Right lobe of liver (tissue), 6 donors: ENCODE results near the gene LIN54. TPM values are rescaled to one million over a fixed set of nuclear protein-coding genes. Genes with fewer than 3 reads are reported as not detected.
"Not testable (repeated sequence)": the region's sequence is repeated elsewhere in the genome, so short reads cannot be mapped to it uniquely, and the experiment has no call there.

ENCODE experiments used
- ATAC-seq, 4 donors: fragments of 200-7000 bp; cut with Tn5 transposase; one replicate each; pipeline ENCODE4 v1.9.1; 2020; ENCODE audit warnings: mild to moderate bottlenecking in 4 of 4, moderate library complexity in 4 of 4
- DNase-seq, 3 donors: peaks; one replicate each; pipeline ENCODE4 v3.0.0-alpha.2; 2020
- H3K27ac ChIP-seq, 3 donors: fragments of 200-600 bp; one replicate each; pipeline ENCODE4 v1.8.0; 2022
- H3K27me3 ChIP-seq, 2 donors: fragments of 200-600 bp; one replicate each; pipeline ENCODE4 v1.8.0; 2022
- H3K36me3 ChIP-seq, 4 donors: fragments of 200-600 bp; sonication (generic) in 1 of 4; one replicate each; pipeline versions ENCODE4 v1.5.1 to v1.8.0; 2017 to 2022; ENCODE audit warnings: control low read depth in 1 of 4
- H3K4me1 ChIP-seq, 4 donors: fragments of 200-600 bp; sonication (generic) in 1 of 4; one replicate each; pipeline versions ENCODE4 v1.5.1 to v1.8.0; 2017 to 2022; ENCODE audit warnings: control low read depth in 1 of 4
- H3K4me3 ChIP-seq, 3 donors: fragments of 200-600 bp; one replicate each; pipeline ENCODE4 v1.8.0; 2022
- H3K9me3 ChIP-seq, 4 donors: fragments of 200-600 bp; sonication (generic) in 1 of 4; one replicate each; pipeline versions ENCODE4 v1.5.1 to v1.8.0; 2017 to 2022; ENCODE audit warnings: control low read depth in 1 of 4
- POLR2A ChIP-seq: fragments of 450-650 bp; IDR thresholded peaks from one replicate; pipeline ENCODE4 v1.6.1; 2017; ENCODE audit warnings: antibody characterized with exemption, mild to moderate bottlenecking
- WGBS: methylation state at CpG from one replicate; pipeline ENCODE4 v1.1.6; 2018; ENCODE audit warnings: low coverage, low lambda C conversion rate; ENCODE audit not compliant: insufficient coverage; ENCODE audit errors: missing lambda C conversion rate; 5-methylcytosine and 5-hydroxymethylcytosine counted together
- intact Hi-C, 2 donors: fragments of 100-400 bp; cut with DNase I; formaldehyde crosslinking; loops; one replicate each; pipeline versions ENCODE4 v1.11.2 to v1.14.1; 2022
- total RNA-seq, 6 experiments: library from RNA; depleted of rRNA in 2 of 6; stranded (reverse); fragments of >200 nt in 2 of 6; fragmentation: NEBNext Ultra II Directional in 3 of 6; extraction: Animal tissue kit (Norgen Biotek cat#: 25700) in 3 of 6; gene quantifications; one replicate each; pipeline versions ENCODE4 v1.1.0 to v1.2.4, GENCODE V29; 2016 to 2023
- TF ChIP-seq, protein P1 (sequence below), 4 donors: fragments of 200-600 bp in 3 of 4; fragments of 450-650 bp in 1 of 4; IDR thresholded peaks; one replicate each; pipeline versions ENCODE4 v1.5.1 to v1.8.0; 2016 to 2022; ENCODE audit warnings: antibody characterized with exemption in 4 of 4, mild to moderate bottlenecking in 2 of 4
- donor health status: DM: no; HTN: yes; CAD: no.
- donor health status: DM: no; HTN: no; CAD: no.
- donor health status: DM: no; HTN: no; CAD: no.
- donor health status: DM: no; HTN: yes; CAD: no.
- donor health status: DM: no; HTN: yes; CAD: no.

LIN54 gene
- total RNA-seq, 6 experiments from 2014 or later: 5.4 to 8.1 (median 6.0) TPM

DNA sequence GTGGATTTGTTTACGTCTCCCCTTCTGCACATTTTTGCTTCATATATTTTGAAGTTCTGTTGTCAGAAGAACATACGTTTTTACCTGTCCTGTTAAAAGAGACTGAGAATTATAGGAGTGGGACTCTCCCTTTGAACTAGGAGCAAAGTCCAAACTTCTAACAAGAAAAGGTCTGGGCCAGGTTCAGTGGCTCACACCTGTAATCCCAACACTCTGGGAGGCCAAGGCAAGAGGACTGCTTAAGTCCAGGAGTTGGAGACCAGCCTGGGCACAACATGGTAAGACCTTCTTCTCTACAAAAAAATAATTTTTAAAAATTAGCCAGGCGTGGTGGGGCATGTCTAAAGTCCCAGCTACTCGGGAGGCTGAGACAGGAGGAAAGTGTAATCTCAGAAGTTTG lies 15.8 kb downstream of the LIN54 start:
- 72% methylated on average over 4 of the region's 4 CpGs for WGBS
- H3K4me1 ChIP-seq: peaks cover 0 to 3% (median 0%) of the 10 kb centered on the region in 4 donors
- H3K27ac ChIP-seq: no peak overlapping the region
- peaks cover 0 to 2% (median 0%) of the 10 kb centered on the region in 4 donors for H3K36me3 ChIP-seq
- no peak overlapping the region for H3K4me3 ChIP-seq
- TF ChIP-seq POLR2A: no peak
- TF ChIP-seq, protein P1, sequence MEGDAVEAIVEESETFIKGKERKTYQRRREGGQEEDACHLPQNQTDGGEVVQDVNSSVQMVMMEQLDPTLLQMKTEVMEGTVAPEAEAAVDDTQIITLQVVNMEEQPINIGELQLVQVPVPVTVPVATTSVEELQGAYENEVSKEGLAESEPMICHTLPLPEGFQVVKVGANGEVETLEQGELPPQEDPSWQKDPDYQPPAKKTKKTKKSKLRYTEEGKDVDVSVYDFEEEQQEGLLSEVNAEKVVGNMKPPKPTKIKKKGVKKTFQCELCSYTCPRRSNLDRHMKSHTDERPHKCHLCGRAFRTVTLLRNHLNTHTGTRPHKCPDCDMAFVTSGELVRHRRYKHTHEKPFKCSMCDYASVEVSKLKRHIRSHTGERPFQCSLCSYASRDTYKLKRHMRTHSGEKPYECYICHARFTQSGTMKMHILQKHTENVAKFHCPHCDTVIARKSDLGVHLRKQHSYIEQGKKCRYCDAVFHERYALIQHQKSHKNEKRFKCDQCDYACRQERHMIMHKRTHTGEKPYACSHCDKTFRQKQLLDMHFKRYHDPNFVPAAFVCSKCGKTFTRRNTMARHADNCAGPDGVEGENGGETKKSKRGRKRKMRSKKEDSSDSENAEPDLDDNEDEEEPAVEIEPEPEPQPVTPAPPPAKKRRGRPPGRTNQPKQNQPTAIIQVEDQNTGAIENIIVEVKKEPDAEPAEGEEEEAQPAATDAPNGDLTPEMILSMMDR (IDR thresholded peaks at IDR 0.05): no peak
- DNase-seq: no peak
- H3K9me3 ChIP-seq: no peaks in the 10 kb centered on the region
- no peaks in the 10 kb centered on the region for H3K27me3 ChIP-seq
- intact Hi-C loops: no loop called here
- no peak for ATAC-seq

DNA sequence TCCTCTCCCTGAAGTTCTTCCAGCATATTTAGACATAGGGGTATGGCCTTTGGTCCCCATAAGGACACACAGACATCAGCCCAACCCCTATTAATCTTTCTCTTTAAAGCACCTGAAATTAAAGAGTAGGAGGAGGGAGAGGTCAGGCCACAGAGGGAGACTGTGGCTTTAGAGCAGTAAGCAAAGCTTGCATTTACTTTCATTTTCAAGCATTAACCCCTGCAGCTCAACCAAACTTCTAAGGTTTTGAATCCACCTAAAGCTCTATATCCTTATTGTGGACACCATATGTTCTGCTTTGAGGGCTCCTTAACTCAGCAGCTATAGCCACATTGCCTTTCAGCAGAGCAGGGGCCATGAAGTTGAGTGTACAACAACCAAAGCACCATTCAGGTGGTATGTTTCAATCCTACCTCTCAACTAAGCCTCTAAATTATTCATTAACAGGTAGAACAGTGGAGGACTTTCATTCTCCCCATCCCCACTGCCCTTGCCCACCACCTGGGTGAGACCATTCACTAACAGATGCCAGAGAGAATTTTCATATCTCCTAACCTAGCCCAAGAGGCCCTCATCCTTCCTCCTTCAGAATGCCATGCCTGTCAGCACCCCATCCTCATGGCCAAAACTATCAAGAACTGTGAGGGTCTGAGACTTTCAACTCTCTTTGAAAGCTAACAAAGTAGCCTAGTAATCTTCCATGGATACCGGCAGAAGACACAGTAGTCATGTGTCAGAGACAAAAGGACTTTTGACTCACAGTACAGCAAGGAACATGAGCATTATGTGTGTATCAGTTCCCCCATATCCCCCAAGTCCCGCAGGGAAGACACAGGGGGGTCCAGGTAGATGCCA lies 20.8 kb downstream of the LIN54 start:
- H3K4me3 ChIP-seq: no peak overlapping the region
- H3K9me3 ChIP-seq: no peaks in the 10 kb centered on the region
- WGBS: 50% methylated on average over 2 of the region's 2 CpGs
- H3K27ac ChIP-seq: no peak overlapping the region
- intact Hi-C loops: no loop called here
- ATAC-seq (peak; percentile 69 to 88 (median 76)), DNase-seq (no peak)
- H3K27me3 ChIP-seq: no peaks in the 10 kb centered on the region
- TF ChIP-seq POLR2A: no peak
- TF ChIP-seq, protein P1 (IDR thresholded peaks at IDR 0.05): no peak
- H3K36me3 ChIP-seq: peaks cover 0 to 2% (median 0%) of the 10 kb centered on the region in 4 donors
- H3K4me1 ChIP-seq: peaks cover 0 to 11% (median 0%) of the 10 kb centered on the region in 4 donors

DNA sequence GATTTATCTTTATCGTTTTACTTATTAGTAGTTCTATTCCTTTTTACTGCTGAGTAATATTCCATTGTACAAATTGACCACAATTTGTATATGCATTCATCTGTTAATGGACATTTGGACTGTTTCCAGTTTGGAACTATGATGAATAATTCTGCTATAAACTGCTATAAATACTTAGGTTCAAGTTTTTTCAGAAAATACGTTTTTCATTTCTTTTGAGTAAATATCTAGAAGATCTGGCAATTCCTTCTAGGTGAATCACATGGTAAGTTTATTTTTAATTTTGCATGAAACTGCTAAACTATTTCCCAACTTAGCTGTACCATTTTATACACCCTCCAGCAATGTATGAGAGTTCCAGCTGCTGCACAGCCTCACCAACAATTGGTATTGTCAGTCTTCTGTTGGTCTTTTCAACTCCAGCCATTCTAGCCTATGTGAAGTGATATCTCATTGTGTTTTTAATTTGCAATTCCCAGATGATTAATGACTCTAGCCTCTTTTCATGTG lies 22.2 kb downstream of the LIN54 start:
- Histone ChIP-seq H3K4me3 (no peak overlapping the region), H3K36me3 (peaks cover 0 to 2% (median 0%) of the 10 kb centered on the region in 4 donors), H3K27ac (no peak overlapping the region), H3K9me3 (no peaks in the 10 kb centered on the region), H3K27me3 (no peaks in the 10 kb centered on the region), H3K4me1 (peaks cover 0 to 11% (median 0%) of the 10 kb centered on the region in 4 donors)
- no peak for TF ChIP-seq POLR2A
- TF ChIP-seq, protein P1 (IDR thresholded peaks at IDR 0.05): no peak
- DNase-seq (no peak), ATAC-seq (no peak)
- intact Hi-C loops: no loop called here
- 69% methylated on average over 2 of the region's 2 CpGs for WGBS

DNA sequence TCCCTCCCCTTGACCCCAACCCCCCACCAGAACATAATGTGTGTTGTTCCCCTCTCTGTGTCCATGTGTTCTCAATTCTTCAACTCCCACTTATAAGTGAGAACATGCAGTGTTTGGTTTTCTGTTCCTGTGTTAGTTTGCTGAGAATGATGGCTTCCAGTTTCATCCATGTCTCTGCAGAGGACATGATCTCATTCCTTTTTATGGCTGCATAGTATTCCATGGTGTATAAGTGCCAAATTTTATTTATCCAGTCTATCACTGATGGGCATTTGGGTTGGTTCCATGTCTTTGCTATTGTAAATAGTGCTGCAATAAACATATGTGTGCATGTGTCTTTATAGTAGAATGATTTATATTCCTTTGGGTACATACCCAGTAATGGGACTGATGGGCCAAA lies 23.1 kb downstream of the LIN54 start:
- DNase-seq, H3K36me3 ChIP-seq, H3K4me3 ChIP-seq, H3K9me3 ChIP-seq, H3K27me3 ChIP-seq, H3K27ac ChIP-seq, intact Hi-C loops, ATAC-seq: not testable (repeated sequence)
- peaks cover 0 to 11% (median 0%) of the 10 kb centered on the region in 4 donors for H3K4me1 ChIP-seq

DNA sequence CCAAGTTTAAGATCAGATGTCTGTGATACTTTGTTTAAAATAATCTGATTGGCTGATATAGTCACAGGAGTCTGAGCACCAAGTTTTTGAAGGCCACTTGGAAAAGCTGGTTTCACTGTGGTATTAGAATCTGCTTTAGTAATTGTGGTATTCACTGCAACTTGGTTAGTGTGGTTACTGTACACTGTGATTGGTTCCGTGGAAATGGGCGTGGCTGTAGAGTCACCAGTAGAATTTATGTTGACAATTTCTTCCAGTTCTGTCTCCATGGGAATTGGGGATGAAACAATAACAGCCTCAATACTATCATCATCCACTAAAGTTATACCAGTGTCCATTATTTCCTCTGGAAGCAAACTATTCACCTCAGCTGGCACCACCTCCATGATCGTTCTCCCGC lies 26.2 kb downstream of the LIN54 start:
- Histone ChIP-seq H3K27ac (no peak overlapping the region), H3K36me3 (no peaks in the 10 kb centered on the region), H3K4me3 (no peak overlapping the region), H3K4me1 (peaks cover 0 to 5% (median 0%) of the 10 kb centered on the region in 4 donors), H3K27me3 (no peaks in the 10 kb centered on the region), H3K9me3 (no peaks in the 10 kb centered on the region)
- ATAC-seq (no peak), DNase-seq (no peak)
- no peak for TF ChIP-seq POLR2A
- TF ChIP-seq, protein P1 (IDR thresholded peaks at IDR 0.05): no peak
- 92% methylated on average over 4 of the region's 4 CpGs for WGBS
- intact Hi-C loops: no loop called here
